IMR-90 (cell line): ENCODE measurements around the gene LILRB1. TPM values are rescaled to one million over a fixed set of nuclear protein-coding genes. Genes with fewer than 3 reads are reported as not detected.

ENCODE experiments used
- ATAC-seq: fragments of 200-7000 bp; cut with Tn5 transposase; 2 replicates; pipeline ENCODE4 v1.9.1; 2020; ENCODE audit warnings: low read depth, mild to moderate bottlenecking, moderate library complexity
- BruUV-seq: library from RNA; stranded (reverse); fragments of 400-500 nt; replicated peaks from 2 replicates; lab custom pipeline; 2021; lab: Mats Ljungman, UMichigan
- CTCF ChIA-PET: fragments of 300-600 bp; formaldehyde crosslinking; extraction: SDS; loops from one replicate; lab custom pipeline; 2021; ENCODE audit warnings: antibody characterized with exemption; lab: Yijun Ruan, JAX
- POLR2A ChIA-PET: fragments of 300-600 bp; sonication (Branson Sonifier 250); formaldehyde crosslinking; loops from one replicate; lab custom pipeline; 2022; ENCODE audit warnings: antibody characterized with exemption; ENCODE audit not compliant: unreplicated experiment; lab: Charles Lee
- DNase-seq: peaks from one replicate; pipeline ENCODE4 v3.0.0; 2013
- H2AFZ ChIP-seq: replicated peaks from 2 replicates; pipeline ENCODE3; 2013; ENCODE audit warnings: low read length, mild to moderate bottlenecking; ENCODE audit not compliant: poor library complexity
- H2AK5ac ChIP-seq: 2 replicates; pipeline ENCODE4 v1.6.1; 2013; ENCODE audit warnings: low read depth, low read length, inconsistent platforms
- H2AK9ac ChIP-seq: replicated peaks from 2 replicates; pipeline ENCODE3; 2013; ENCODE audit warnings: mild to moderate bottlenecking, low read depth, low read length, moderate library complexity; ENCODE audit not compliant: poor library complexity
- H2BK120ac ChIP-seq: 2 replicates; pipeline ENCODE4 v1.6.1; 2013; ENCODE audit warnings: low read depth, low read length, inconsistent platforms
- H2BK15ac ChIP-seq: 3 replicates; pipeline ENCODE4 v1.6.1; 2013; ENCODE audit warnings: low read depth, low read length, inconsistent platforms
- H2BK20ac ChIP-seq: 2 replicates; pipeline ENCODE4 v1.6.1; 2013; ENCODE audit warnings: low read depth, mild to moderate bottlenecking, inconsistent platforms, low read length, moderate library complexity
- H2BK5ac ChIP-seq: 2 replicates; pipeline ENCODE4 v1.6.1; 2013; ENCODE audit warnings: mild to moderate bottlenecking, low read depth, low read length, inconsistent platforms; ENCODE audit not compliant: poor library complexity, severe bottlenecking
- H3K14ac ChIP-seq: replicated peaks from 2 replicates; pipeline ENCODE4 v1.6.1; 2013; ENCODE audit warnings: low read depth, low read length, inconsistent platforms
- H3K18ac ChIP-seq: 2 replicates; pipeline ENCODE4 v1.6.1; 2013; ENCODE audit warnings: low read depth, low read length, control low read depth
- H3K23ac ChIP-seq: 2 replicates; pipeline ENCODE4 v1.6.1; 2013; ENCODE audit warnings: low read depth, low read length, inconsistent platforms
- H3K27ac ChIP-seq: 2 replicates; pipeline ENCODE4 v1.5.1; 2013; ENCODE audit warnings: mild to moderate bottlenecking, control low read depth, low read length; ENCODE audit not compliant: insufficient read depth
- H3K27me3 ChIP-seq: 2 replicates; pipeline ENCODE4 v1.6.1; 2013; ENCODE audit warnings: low read length; ENCODE audit not compliant: control insufficient read depth, insufficient read depth
- H3K36me3 ChIP-seq: 2 replicates; pipeline ENCODE4 v1.6.1; 2013; ENCODE audit warnings: low read length, mixed read lengths; ENCODE audit not compliant: control insufficient read depth, insufficient read depth
- H3K4ac ChIP-seq: 2 replicates; pipeline ENCODE4 v1.6.1; 2013; ENCODE audit warnings: low read depth, low read length, inconsistent platforms
- H3K4me1 ChIP-seq: 2 replicates; pipeline ENCODE4 v1.6.1; 2013; ENCODE audit warnings: low read length, mixed read lengths; ENCODE audit not compliant: control insufficient read depth, insufficient read depth
- H3K4me2 ChIP-seq: 2 replicates; pipeline ENCODE4 v1.6.1; 2013; ENCODE audit warnings: low read depth, mild to moderate bottlenecking, control low read depth, low read length, moderate library complexity
- H3K4me3 ChIP-seq: 2 replicates; pipeline ENCODE4 v1.5.1; 2013; ENCODE audit warnings: low read depth, mild to moderate bottlenecking, control low read depth, low read length, moderate library complexity; ENCODE audit not compliant: insufficient read depth
- H3K56ac ChIP-seq: 2 replicates; pipeline ENCODE4 v1.6.1; 2013; ENCODE audit warnings: low read length, inconsistent platforms; ENCODE audit not compliant: insufficient read depth; ENCODE audit errors: extremely low read depth
- H3K79me1 ChIP-seq, 2 experiments: 2 replicates each; pipeline ENCODE4 v1.6.1; 2013; ENCODE audit warnings: low read length in 2 of 2, inconsistent platforms in 1 of 2, low read depth in 1 of 2
- H3K9ac ChIP-seq: 2 replicates; pipeline ENCODE4 v1.6.1; 2013; ENCODE audit warnings: low read depth, low read length, control low read depth
- H3K9me1 ChIP-seq: 2 replicates; pipeline ENCODE4 v1.6.1; 2013; ENCODE audit warnings: low read length, inconsistent platforms; ENCODE audit not compliant: insufficient read depth
- H3K9me3 ChIP-seq: 2 replicates; pipeline ENCODE4 v1.6.1; 2013; ENCODE audit warnings: low read length; ENCODE audit not compliant: control insufficient read depth, insufficient read depth
- H4K20me1 ChIP-seq: 2 replicates; pipeline ENCODE4 v1.6.1; 2013; ENCODE audit warnings: low read length, inconsistent platforms; ENCODE audit not compliant: insufficient read depth
- H4K5ac ChIP-seq: 2 replicates; pipeline ENCODE4 v1.6.1; 2013; ENCODE audit warnings: mild to moderate bottlenecking, low read depth, low read length, control low read depth
- H4K8ac ChIP-seq, 2 experiments: 2 replicates each; pipeline ENCODE4 v1.6.1; 2013; ENCODE audit warnings: low read depth in 2 of 2, low read length in 2 of 2, control low read depth in 1 of 2, inconsistent platforms in 1 of 2
- H4K91ac ChIP-seq: 2 replicates; pipeline ENCODE4 v1.6.1; 2013; ENCODE audit warnings: low read depth, low read length, inconsistent platforms; ENCODE audit not compliant: insufficient read depth
- BHLHE40 ChIP-seq: fragments of 150-350 bp; IDR thresholded peaks from 2 replicates; pipeline ENCODE4 v1.6.1; 2016; ENCODE audit warnings: mild to moderate bottlenecking, low read depth, low read length
- CEBPB ChIP-seq: IDR thresholded peaks from 2 replicates; pipeline ENCODE4 v1.6.1; 2012; ENCODE audit warnings: low read depth, low read length, improper control_type of control experiment
- CHD1 ChIP-seq: IDR thresholded peaks from 2 replicates; pipeline ENCODE4 v1.6.1; 2012; ENCODE audit warnings: low read depth, low read length, improper control_type of control experiment
- CTCF ChIP-seq: conservative IDR thresholded peaks from 2 replicates; pipeline ENCODE4 v1.5.1; 2012; ENCODE audit warnings: mild to moderate bottlenecking, low read depth, low read length, improper control_type of control experiment
- ELK1 ChIP-seq: fragments of 150-350 bp; IDR thresholded peaks from 2 replicates; pipeline ENCODE4 v1.6.1; 2016; ENCODE audit warnings: low read depth, mild to moderate bottlenecking, low read length, moderate library complexity, borderline replicate concordance
- FOS ChIP-seq: fragments of 150-350 bp; IDR thresholded peaks from 2 replicates; pipeline ENCODE4 v1.6.1; 2016; ENCODE audit warnings: low read depth, low read length
- MAFK ChIP-seq: IDR thresholded peaks from 2 replicates; pipeline ENCODE4 v1.6.1; 2012; ENCODE audit warnings: low read depth, low read length, improper control_type of control experiment
- MAZ ChIP-seq: IDR thresholded peaks from 2 replicates; pipeline ENCODE4 v1.6.1; 2012; ENCODE audit warnings: low read depth, mild to moderate bottlenecking, low read length, improper control_type of control experiment, moderate library complexity, borderline replicate concordance
- MXI1 ChIP-seq: IDR thresholded peaks from 2 replicates; pipeline ENCODE4 v1.6.1; 2012; ENCODE audit warnings: low read depth, mild to moderate bottlenecking, low read length, moderate library complexity, borderline replicate concordance
- POLR2A ChIP-seq: IDR thresholded peaks from 2 replicates; pipeline ENCODE4 v1.6.1; 2012; ENCODE audit warnings: mild to moderate bottlenecking, low read depth, low read length
- RAD21 ChIP-seq: IDR thresholded peaks from 2 replicates; pipeline ENCODE4 v1.6.1; 2012; ENCODE audit warnings: low read length, improper control_type of control experiment
- RCOR1 ChIP-seq: IDR thresholded peaks from 2 replicates; pipeline ENCODE4 v1.6.1; 2012; ENCODE audit warnings: mild to moderate bottlenecking, low read length, improper control_type of control experiment; ENCODE audit not compliant: insufficient replicate concordance
- RFX5 ChIP-seq: IDR thresholded peaks from 2 replicates; pipeline ENCODE4 v1.8.0; 2012; ENCODE audit warnings: low read depth, mild to moderate bottlenecking, low read length, moderate library complexity
- SMC3 ChIP-seq: fragments of 150-350 bp; IDR thresholded peaks from 2 replicates; pipeline ENCODE4 v1.6.1; 2016; ENCODE audit warnings: low read depth, mild to moderate bottlenecking, antibody characterized with exemption, low read length, moderate library complexity
- USF2 ChIP-seq: fragments of 150-350 bp; IDR thresholded peaks from 2 replicates; pipeline ENCODE4 v1.6.1; 2017; ENCODE audit warnings: mild to moderate bottlenecking, antibody characterized with exemption, low read length, low read depth
- WGBS, 2 experiments: methylation state at CpG; one replicate each; pipeline versions ENCODE4 v1.1.5 to v1.1.7; 2013; ENCODE audit warnings: missing lambda C conversion rate in 2 of 2; ENCODE audit not compliant: insufficient read length in 1 of 2; ENCODE audit errors: extremely low coverage in 2 of 2; 5-methylcytosine and 5-hydroxymethylcytosine counted together
- dilution Hi-C: fragments of 300-500 bp; cut with HindIII; formaldehyde crosslinking; loops from one replicate; pipeline ENCODE4 v1.14.3; 2018; ENCODE audit warnings: low sequenced_read_pairs; ENCODE audit not compliant: unreplicated experiment
- in situ Hi-C: fragments of 300-500 bp; cut with MboI; formaldehyde crosslinking; loops from 3 replicates; pipeline ENCODE4 v1.14.3; 2019; ENCODE audit warnings: low sequenced_read_pairs, inconsistent platforms, mixed read lengths
- intact Hi-C: fragments of 100-400 bp; cut with micrococcal nuclease; formaldehyde crosslinking; loops from 2 replicates; pipeline ENCODE4 v1.10.0; 2022
- polyA plus RNA-seq, 3 experiments: library from polyadenylated mRNA; depleted of rRNA; stranded (reverse); fragments of >200 nt; gene quantifications; 2 replicates each; pipeline ENCODE4 v1.2.3, GENCODE V29; 2012; ENCODE audit warnings: low replicate concordance in 1 of 3
- total RNA-seq: library from RNA; depleted of rRNA; stranded (reverse); fragments of >200 nt; gene quantifications from 2 replicates; pipeline ENCODE4 v1.2.3, GENCODE V29; 2012

LILRB1 gene
- total and polyA plus RNA-seq, 2 of the 4 experiments (the other 2 are of a cell fraction), result not detected

- no peak for TF ChIP-seq BHLHE40
- TF ChIP-seq MAZ, result no peak
- no peak for TF ChIP-seq FOS
- no peak for TF ChIP-seq SMC3
- TF ChIP-seq POLR2A, result no peak
- no peak for TF ChIP-seq USF2
- TF ChIP-seq RFX5, result no peak
- no peak for TF ChIP-seq RCOR1
- TF ChIP-seq CHD1, result no peak
- TF ChIP-seq ELK1, result no peak
- TF ChIP-seq RAD21, result no peak
- TF ChIP-seq MAFK, result no peak
- TF ChIP-seq CEBPB, result no peak
- TF ChIP-seq MXI1, result no peak
- TF ChIP-seq CTCF, result no peak
- Histone ChIP-seq H3K9me3 (peaks cover 46% of the 10 kb centered on the region), H2BK20ac (no peak overlapping the region), H3K56ac (no peak overlapping the region), H3K4me2 (no peak overlapping the region), H4K20me1 (no peaks in the 10 kb centered on the region), H4K8ac (no peak overlapping the region), H3K14ac (no peak overlapping the region), H3K9me1 (no peaks in the 10 kb centered on the region), H2BK5ac (no peak overlapping the region), H3K27me3 (no peaks in the 10 kb centered on the region), H3K9ac (no peak overlapping the region), H3K18ac (no peak overlapping the region), H3K36me3 (no peaks in the 10 kb centered on the region), H2BK120ac (no peak overlapping the region), H2AFZ (no peak overlapping the region), H2BK15ac (no peak overlapping the region), H2AK5ac (no peak overlapping the region), H3K4me3 (no peak overlapping the region), H2AK9ac (no peak overlapping the region), H3K23ac (no peak overlapping the region), H4K5ac (no peak overlapping the region), H4K91ac (no peak overlapping the region), H3K4me1 (no peaks in the 10 kb centered on the region), H3K4ac (no peak overlapping the region), H3K79me1 (no peaks in the 10 kb centered on the region), H3K27ac (no peak overlapping the region)
- POLR2A ChIA-PET, result no interaction called here
- BruUV-seq, result no TSS peak
- 67% methylated on average over 6 of the region's 13 CpGs; no CpG with 5 or more reads in 1 of the 2 experiments for WGBS, 2 experiments
- ATAC-seq (no peak), DNase-seq (no peak)
- in situ Hi-C loops, result no loop called here
- intact Hi-C loops, result no loop called here
- dilution Hi-C loops, result no loop called here
- CTCF ChIA-PET, result no interaction called here
Observed at GRCh38 chr19:54661846-54662481, 31.7 kb downstream of the LILRB1 start.
